Astrocyte (in vitro differentiated cells and primary cell): Measurements from ENCODE around the gene PALLD. TPM values are rescaled to one million over a fixed set of nuclear protein-coding genes. Genes with fewer than 3 reads are reported as not detected.
A peak's percentile ranks its signal among the peaks of the same experiment; 100 is the strongest.

Experiments used
- DNase-seq: peaks from one replicate; pipeline ENCODE4 v3.0.0-alpha.2; 2010; ENCODE audit warnings: low read depth
- FAIRE-seq: peaks from 2 replicates; lab custom pipeline; 2011; peaks lifted over from hg19 to GRCh38; lab: Jason Lieb, UNC
- H2AFZ ChIP-seq: 2 replicates; pipeline ENCODE4 v1.6.0; 2012; ENCODE audit warnings: low read depth, low read length, inconsistent platforms
- H3K27ac ChIP-seq: 2 replicates; pipeline ENCODE4 v1.5.1; 2011; ENCODE audit warnings: low read depth, low read length, inconsistent platforms
- H3K27me3 ChIP-seq: 2 replicates; pipeline ENCODE4 v1.6.0; 2011; ENCODE audit warnings: low read length, inconsistent platforms; ENCODE audit not compliant: insufficient read depth
- H3K36me3 ChIP-seq: 2 replicates; pipeline ENCODE4 v1.5.1; 2011; ENCODE audit warnings: low read length, inconsistent platforms; ENCODE audit not compliant: insufficient read depth
- H3K4me1 ChIP-seq: 2 replicates; pipeline ENCODE4 v1.5.1; 2011; ENCODE audit warnings: low read length, inconsistent platforms; ENCODE audit not compliant: insufficient read depth
- H3K4me2 ChIP-seq: 2 replicates; pipeline ENCODE4 v1.6.0; 2012; ENCODE audit warnings: low read length, inconsistent platforms
- H3K4me3 ChIP-seq: 2 replicates; pipeline ENCODE4 v1.5.1; 2011; ENCODE audit warnings: low read depth, mild to moderate bottlenecking, low read length, inconsistent platforms; ENCODE audit not compliant: insufficient read depth
- H3K79me2 ChIP-seq: 2 replicates; pipeline ENCODE4 v1.6.0; 2012; ENCODE audit warnings: mild to moderate bottlenecking, low read length, inconsistent platforms; ENCODE audit not compliant: insufficient read depth
- H3K9ac ChIP-seq: 2 replicates; pipeline ENCODE4 v1.6.0; 2012; ENCODE audit warnings: mild to moderate bottlenecking, low read length, inconsistent platforms
- H3K9me3 ChIP-seq: 2 replicates; pipeline ENCODE4 v1.5.1; 2012; ENCODE audit warnings: low read depth, mild to moderate bottlenecking, low read length, inconsistent platforms; ENCODE audit not compliant: insufficient read depth
- H4K20me1 ChIP-seq: 2 replicates; pipeline ENCODE4 v1.6.0; 2012; ENCODE audit warnings: low read length, inconsistent platforms; ENCODE audit not compliant: insufficient read depth
- H3K27ac Mint-ChIP-seq: one replicate; pipeline ENCODE4 v1.8.0; 2021; ENCODE audit warnings: mild to moderate bottlenecking, mixed read lengths; ENCODE audit not compliant: unreplicated experiment
- H3K27me3 Mint-ChIP-seq: one replicate; pipeline ENCODE4 v1.8.0; 2021; ENCODE audit warnings: low read depth, mixed read lengths; ENCODE audit not compliant: unreplicated experiment
- H3K36me3 Mint-ChIP-seq: one replicate; pipeline ENCODE4 v1.8.0; 2021; ENCODE audit warnings: low read depth, mixed read lengths; ENCODE audit not compliant: unreplicated experiment
- H3K4me1 Mint-ChIP-seq: one replicate; pipeline ENCODE4 v1.8.0; 2021; ENCODE audit warnings: low read depth, mixed read lengths; ENCODE audit not compliant: unreplicated experiment
- H3K4me3 Mint-ChIP-seq: one replicate; pipeline ENCODE4 v1.8.0; 2021; ENCODE audit warnings: mild to moderate bottlenecking, moderate library complexity, mixed read lengths; ENCODE audit not compliant: unreplicated experiment
- H3K9me3 Mint-ChIP-seq: one replicate; pipeline ENCODE4 v1.8.0; 2021; ENCODE audit warnings: mild to moderate bottlenecking, mixed read lengths; ENCODE audit not compliant: unreplicated experiment
- EZH2 ChIP-seq: IDR thresholded peaks from 2 replicates; pipeline ENCODE4 v1.6.1; 2012; ENCODE audit warnings: mild to moderate bottlenecking, low read length, inconsistent platforms; ENCODE audit not compliant: insufficient read depth
- total RNA-seq: library from RNA; stranded (reverse); gene quantifications from 2 replicates; pipeline ENCODE4 v1.2.1, GENCODE V29; 2021
- TF ChIP-seq, protein P1 (sequence below): IDR thresholded peaks from 2 replicates; pipeline ENCODE4 v1.5.1; 2011; ENCODE audit warnings: low read depth, mild to moderate bottlenecking, inconsistent platforms, low read length, moderate library complexity; ENCODE audit not compliant: insufficient read depth

Gene PALLD
- total RNA-seq, 1 donor from 2014 or later, result 498 TPM

DNA sequence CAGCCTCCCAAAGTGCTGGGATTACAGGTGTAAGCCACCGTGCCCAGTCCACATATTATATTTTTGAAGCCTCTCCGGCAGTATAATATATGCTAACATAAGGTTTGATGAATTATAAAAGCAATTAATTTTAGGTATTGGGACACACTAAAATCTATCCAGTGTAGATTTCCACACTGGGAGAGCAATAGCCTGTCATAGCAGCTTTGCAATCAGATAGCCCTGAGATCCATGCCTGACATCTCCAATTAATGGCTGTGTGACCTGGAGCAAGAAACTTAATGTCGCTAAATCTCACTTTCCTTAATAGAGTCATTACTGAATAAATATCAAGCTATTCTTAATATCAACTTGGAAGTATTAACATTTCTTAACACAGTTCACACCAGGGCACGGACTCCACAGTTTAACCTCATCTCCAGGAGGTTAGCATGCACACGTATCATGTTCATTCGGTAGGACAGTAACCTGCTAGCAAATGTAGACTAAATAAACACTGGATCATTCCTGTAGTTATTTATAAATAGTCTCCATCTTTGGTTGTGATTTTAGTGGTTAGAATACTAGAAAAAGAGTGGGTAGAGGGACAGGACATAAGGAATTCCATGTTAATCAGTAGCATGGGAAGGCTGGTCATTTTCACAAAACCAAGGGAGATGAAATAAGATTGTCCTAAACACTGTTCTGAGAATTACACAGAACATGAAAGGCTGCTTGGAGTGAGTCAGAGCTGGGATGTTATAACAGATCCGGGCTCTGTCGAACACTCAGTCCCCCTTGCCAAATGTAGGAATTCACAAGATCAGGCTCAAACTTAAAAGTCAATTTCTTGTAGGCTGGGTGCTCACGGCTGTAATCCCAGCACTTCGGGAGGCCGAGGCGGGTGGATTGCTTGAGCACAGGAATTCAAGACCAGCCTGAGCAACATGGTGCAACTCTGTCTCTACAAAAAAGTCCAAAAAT lies 254.7 kb downstream of the PALLD start:
- H3K27ac ChIP-seq, result peak overlapping the region; percentile 5
- H3K79me2 ChIP-seq, result peaks cover 19% of the 10 kb centered on the region
- Mint-ChIP-seq H3K27me3 (no peaks in the 10 kb centered on the region), H3K4me1 (peaks cover 54% of the 10 kb centered on the region), H3K36me3 (peaks cover 25% of the 10 kb centered on the region), H3K9me3 (peaks cover 2% of the 10 kb centered on the region), H3K27ac (peak overlapping the region; percentile 86), H3K4me3 (no peak overlapping the region)
- H3K9me3 ChIP-seq, result no peaks in the 10 kb centered on the region
- FAIRE-seq, result no peak
- peak; percentile 68 for DNase-seq
- H3K36me3 ChIP-seq, result no peaks in the 10 kb centered on the region
- peaks cover 8% of the 10 kb centered on the region for H3K4me1 ChIP-seq
- peaks cover 4% of the 10 kb centered on the region for H4K20me1 ChIP-seq
- no peak overlapping the region for H3K9ac ChIP-seq
- peak overlapping the region; percentile 1 for H3K4me2 ChIP-seq
- H3K4me3 ChIP-seq, result no peak overlapping the region
- no peak overlapping the region for H2AFZ ChIP-seq
- TF ChIP-seq EZH2, result no peak
- TF ChIP-seq, protein P1, sequence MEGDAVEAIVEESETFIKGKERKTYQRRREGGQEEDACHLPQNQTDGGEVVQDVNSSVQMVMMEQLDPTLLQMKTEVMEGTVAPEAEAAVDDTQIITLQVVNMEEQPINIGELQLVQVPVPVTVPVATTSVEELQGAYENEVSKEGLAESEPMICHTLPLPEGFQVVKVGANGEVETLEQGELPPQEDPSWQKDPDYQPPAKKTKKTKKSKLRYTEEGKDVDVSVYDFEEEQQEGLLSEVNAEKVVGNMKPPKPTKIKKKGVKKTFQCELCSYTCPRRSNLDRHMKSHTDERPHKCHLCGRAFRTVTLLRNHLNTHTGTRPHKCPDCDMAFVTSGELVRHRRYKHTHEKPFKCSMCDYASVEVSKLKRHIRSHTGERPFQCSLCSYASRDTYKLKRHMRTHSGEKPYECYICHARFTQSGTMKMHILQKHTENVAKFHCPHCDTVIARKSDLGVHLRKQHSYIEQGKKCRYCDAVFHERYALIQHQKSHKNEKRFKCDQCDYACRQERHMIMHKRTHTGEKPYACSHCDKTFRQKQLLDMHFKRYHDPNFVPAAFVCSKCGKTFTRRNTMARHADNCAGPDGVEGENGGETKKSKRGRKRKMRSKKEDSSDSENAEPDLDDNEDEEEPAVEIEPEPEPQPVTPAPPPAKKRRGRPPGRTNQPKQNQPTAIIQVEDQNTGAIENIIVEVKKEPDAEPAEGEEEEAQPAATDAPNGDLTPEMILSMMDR, result no peak
- H3K27me3 ChIP-seq, result no peaks in the 10 kb centered on the region

DNA sequence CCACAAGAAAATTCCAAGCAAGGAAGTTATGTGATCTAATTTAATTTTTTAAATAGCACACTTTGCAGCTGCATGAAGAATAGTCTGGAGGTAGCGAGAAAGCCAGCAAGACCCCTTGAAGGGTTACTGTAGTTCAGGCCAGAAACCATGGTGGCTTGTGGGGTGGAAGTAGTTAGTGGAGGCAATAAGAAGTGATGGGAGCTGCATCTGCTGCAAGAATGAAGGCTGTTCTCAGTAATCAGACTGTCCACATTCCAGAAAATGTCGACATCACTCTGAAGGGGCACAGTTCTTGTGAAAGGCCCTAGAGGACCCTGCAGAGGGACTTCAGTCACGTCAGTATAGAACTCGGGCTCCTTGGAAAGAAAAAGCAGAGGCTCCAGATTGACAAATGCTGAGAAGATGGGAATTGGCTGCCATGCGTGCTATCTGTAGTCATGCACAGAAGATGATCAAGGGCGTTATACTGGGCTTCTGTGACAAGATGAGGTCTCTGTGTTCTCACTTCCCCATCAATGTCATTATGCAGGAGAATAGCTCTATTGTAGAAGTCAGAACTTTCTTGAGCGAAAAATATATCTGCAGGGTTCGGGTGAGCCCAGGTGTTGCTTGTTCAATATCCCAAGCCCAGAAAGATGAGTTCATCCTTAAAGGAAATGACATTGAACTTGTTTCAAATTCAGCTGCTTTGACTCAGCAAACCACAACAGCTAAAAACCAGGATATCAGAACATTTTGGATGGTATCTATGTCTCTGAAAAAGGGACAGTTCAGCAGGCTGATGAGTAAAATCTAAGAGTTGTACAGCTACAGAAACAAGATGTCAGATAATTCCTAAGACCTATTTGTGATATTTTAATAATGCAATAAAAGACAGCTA lies 259.0 kb downstream of the PALLD start:
- Mint-ChIP-seq H3K4me3 (no peak overlapping the region), H3K27ac (peak overlapping the region; percentile 60), H3K4me1 (peaks cover 73% of the 10 kb centered on the region), H3K36me3 (peaks cover 22% of the 10 kb centered on the region), H3K9me3 (peaks cover 2% of the 10 kb centered on the region), H3K27me3 (no peaks in the 10 kb centered on the region)
- DNase-seq, result no peak
- Histone ChIP-seq H2AFZ (no peak overlapping the region), H4K20me1 (peaks cover 4% of the 10 kb centered on the region), H3K36me3 (no peaks in the 10 kb centered on the region), H3K4me2 (no peak overlapping the region), H3K9me3 (no peaks in the 10 kb centered on the region), H3K27ac (no peak overlapping the region), H3K9ac (no peak overlapping the region), H3K4me1 (peaks cover 8% of the 10 kb centered on the region), H3K4me3 (no peak overlapping the region), H3K27me3 (no peaks in the 10 kb centered on the region), H3K79me2 (peaks cover 8% of the 10 kb centered on the region)
- peak; percentile 83 for FAIRE-seq
- TF ChIP-seq EZH2, result no peak
- TF ChIP-seq, protein P1, result no peak
